Gastroesophageal sphincter (tissue), 3 donors: Measurements from ENCODE around the gene CHRND.

Experiments
- CTCF ChIP-seq, 4 experiments: fragments of 200-600 bp in 2 of 4; fragments of 450-650 bp in 2 of 4; sonication (generic) in 1 of 4; IDR thresholded peaks; one replicate each; pipeline ENCODE4 v1.5.1; 2017 to 2019; ENCODE audit warnings: antibody characterized with exemption in 4 of 4, mild to moderate bottlenecking in 2 of 4, moderate library complexity in 2 of 4
- POLR2A ChIP-seq, 2 donors: fragments of 450-650 bp; IDR thresholded peaks; one replicate each; pipeline ENCODE4 v1.6.1; 2017; ENCODE audit warnings: antibody characterized with exemption in 2 of 2, mild to moderate bottlenecking in 2 of 2, moderate library complexity in 1 of 2

DNA sequence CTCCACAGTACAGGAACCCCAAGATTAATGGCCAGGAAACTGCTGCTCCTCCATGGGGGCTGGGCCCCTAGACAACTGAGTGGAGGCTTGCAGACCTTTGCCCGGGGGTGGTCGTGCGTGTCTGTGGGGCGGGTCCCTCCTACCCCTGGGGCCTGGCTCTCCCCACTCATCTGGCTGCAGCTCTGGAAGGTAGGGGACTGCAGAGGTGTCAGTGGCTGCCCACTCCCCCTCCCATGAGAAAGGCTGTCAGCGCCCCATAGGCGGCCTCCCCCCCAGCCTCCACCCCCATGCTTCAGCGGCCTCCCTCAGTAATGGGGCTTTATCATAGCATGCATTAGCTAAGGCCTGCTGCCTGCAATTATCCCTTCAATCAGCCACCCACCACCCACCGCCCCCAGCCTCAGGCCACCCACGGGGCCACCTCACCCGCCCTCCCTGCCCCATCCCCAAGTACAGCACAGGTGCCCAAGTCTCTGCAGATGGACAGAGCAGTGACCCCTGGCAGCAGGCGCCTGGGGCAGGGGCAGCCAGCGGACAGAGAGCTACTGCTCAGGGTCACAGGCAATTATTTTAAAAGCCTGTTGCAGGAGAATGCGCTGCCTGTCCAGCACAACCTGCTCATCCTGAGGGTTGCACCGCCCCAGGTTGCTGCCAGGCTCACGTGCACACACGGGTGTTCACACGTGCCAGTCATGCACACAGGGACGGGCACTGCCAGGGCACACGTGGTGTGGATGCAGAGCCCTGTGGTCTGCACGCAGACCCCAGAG, 29.3 kb upstream of the CHRND start:
- no peak for TF ChIP-seq CTCF (IDR thresholded peaks at IDR 0.05)
- TF ChIP-seq POLR2A (IDR thresholded peaks at IDR 0.05), result no peak
